Measurements from ENCODE around the gene SLC34A3.

The SLC34A3 gene

GRCh38 chr9:137227054-137227852 is 3.4 kb upstream of the SLC34A3 start, which contains the start of gene RNF224:
TSS of gene RNF224 (plus strand) at chr9:137227502. CDS start at chr9:137228336, 834 bp downstream.
- TF ChIP-seq POLR2AphosphoS5 (IDR thresholded peaks at IDR 0.05; ENCODE audit: low read depth, low read length) (no peak), FOXP2 (optimal IDR thresholded peaks at IDR 0.05; ENCODE audit: borderline replicate concordance, extremely low read depth, extremely low read length, insufficient read depth) (no peak), TAF1 (IDR thresholded peaks at IDR 0.05; ENCODE audit: borderline replicate concordance, insufficient read depth, low read length) (no peak), REST (IDR thresholded peaks at IDR 0.05; ENCODE audit: insufficient read depth in 1 of 2, low read depth in 2 of 2, low read length in 2 of 2) (0 out of 4 replicates have a peak, but pooled peaks of 1 of the 2 experiments have one; percentile 43), SIN3A (IDR thresholded peaks at IDR 0.05; ENCODE audit: borderline replicate concordance, insufficient read depth, low read length) (no peak)

- no peak for TF ChIP-seq TAF1 (IDR thresholded peaks at IDR 0.05; ENCODE audit: borderline replicate concordance, insufficient read depth, low read length)
- no peak for TF ChIP-seq REST (IDR thresholded peaks at IDR 0.05; ENCODE audit: insufficient read depth in 1 of 2, low read depth in 2 of 2, low read length in 2 of 2)
- no peak for TF ChIP-seq FOXP2 (optimal IDR thresholded peaks at IDR 0.05; ENCODE audit: borderline replicate concordance, extremely low read depth, extremely low read length, insufficient read depth)
- TF ChIP-seq POLR2AphosphoS5 (IDR thresholded peaks at IDR 0.05; ENCODE audit: low read depth, low read length) = no peak
- no peak for TF ChIP-seq SIN3A (IDR thresholded peaks at IDR 0.05; ENCODE audit: borderline replicate concordance, insufficient read depth, low read length)
Measured at GRCh38 chr9:137227853-137228505, 2.7 kb upstream of the SLC34A3 start.

GRCh38 chr9:137228506-137228967 is 2.2 kb upstream of the SLC34A3 start:
- TF ChIP-seq SIN3A (IDR thresholded peaks at IDR 0.05; ENCODE audit: borderline replicate concordance, insufficient read depth, low read length) (no peak), REST (IDR thresholded peaks at IDR 0.05; ENCODE audit: insufficient read depth in 1 of 2, low read depth in 2 of 2, low read length in 2 of 2) (no peak), FOXP2 (optimal IDR thresholded peaks at IDR 0.05; ENCODE audit: borderline replicate concordance, extremely low read depth, extremely low read length, insufficient read depth) (no peak), TAF1 (IDR thresholded peaks at IDR 0.05; ENCODE audit: borderline replicate concordance, insufficient read depth, low read length) (no peak), POLR2AphosphoS5 (IDR thresholded peaks at IDR 0.05; ENCODE audit: low read depth, low read length) (no peak)

GRCh38 chr9:137228968-137229896 is 1.5 kb upstream of the SLC34A3 start:
- TF ChIP-seq TAF1 (IDR thresholded peaks at IDR 0.05; ENCODE audit: borderline replicate concordance, insufficient read depth, low read length) (no peak), SIN3A (IDR thresholded peaks at IDR 0.05; ENCODE audit: borderline replicate concordance, insufficient read depth, low read length) (no peak), FOXP2 (optimal IDR thresholded peaks at IDR 0.05; ENCODE audit: borderline replicate concordance, extremely low read depth, extremely low read length, insufficient read depth) (no peak), REST (IDR thresholded peaks at IDR 0.05; ENCODE audit: insufficient read depth in 1 of 2, low read depth in 2 of 2, low read length in 2 of 2) (no peak), POLR2AphosphoS5 (IDR thresholded peaks at IDR 0.05; ENCODE audit: low read depth, low read length) (no peak)

Data from PFSK-1 (cell line).